Neuronal stem cell (in vitro differentiated cells): Measurements from ENCODE around the gene TMBIM4.

Experiments
- DNase-seq: peaks from one replicate; pipeline ENCODE4 v3.0.0-alpha.2; 2013; ENCODE audit warnings: low spot score
- H2AFZ ChIP-seq: one replicate; pipeline ENCODE4 v1.6.1; 2013; ENCODE audit warnings: mild to moderate bottlenecking, low read length, inconsistent platforms
- H2AK5ac ChIP-seq: 2 replicates; pipeline ENCODE4 v1.6.1; 2013; ENCODE audit warnings: low read depth, mild to moderate bottlenecking, inconsistent platforms, low read length, moderate library complexity, mixed read lengths
- H2BK120ac ChIP-seq: 2 replicates; pipeline ENCODE4 v1.6.1; 2013; ENCODE audit warnings: low read depth, mild to moderate bottlenecking, inconsistent platforms, low read length, moderate library complexity, mixed read lengths
- H2BK12ac ChIP-seq: one replicate; pipeline ENCODE4 v1.6.1; 2013; ENCODE audit warnings: low read length, inconsistent platforms
- H2BK15ac ChIP-seq: 2 replicates; pipeline ENCODE4 v1.6.1; 2013; ENCODE audit warnings: mild to moderate bottlenecking, low read length, inconsistent platforms, mixed read lengths
- H2BK5ac ChIP-seq: one replicate; pipeline ENCODE4 v1.6.1; 2013; ENCODE audit warnings: inconsistent platforms, mild to moderate bottlenecking, low read length, moderate library complexity
- H3K14ac ChIP-seq: one replicate; pipeline ENCODE4 v1.6.1; 2013; ENCODE audit warnings: low read length, inconsistent platforms
- H3K18ac ChIP-seq: 2 replicates; pipeline ENCODE4 v1.6.1; 2013; ENCODE audit warnings: low read length, inconsistent platforms
- H3K23ac ChIP-seq: 2 replicates; pipeline ENCODE4 v1.6.1; 2013; ENCODE audit warnings: low read depth, mild to moderate bottlenecking, mixed read lengths, low read length, inconsistent platforms; ENCODE audit not compliant: poor library complexity
- H3K27ac ChIP-seq: replicated peaks from 3 replicates; pipeline ENCODE4 v1.5.1; 2013; ENCODE audit warnings: low read length, inconsistent platforms
- H3K27me3 ChIP-seq, 3 experiments: 2 replicates each; pipeline ENCODE4 v1.6.1; 2013; ENCODE audit warnings: low read length in 3 of 3, mild to moderate bottlenecking in 2 of 3, inconsistent platforms in 1 of 3, low read depth in 1 of 3, mixed read lengths in 1 of 3, moderate library complexity in 1 of 3; ENCODE audit not compliant: control insufficient read depth in 3 of 3, insufficient read depth in 3 of 3
- H3K36me3 ChIP-seq, 2 donors: replicated peaks in 1 of 2; 2 replicates each; pipeline ENCODE4 v1.6.1; 2013; ENCODE audit warnings: low read length in 2 of 2; ENCODE audit not compliant: control insufficient read depth in 2 of 2, insufficient read depth in 2 of 2
- H3K4ac ChIP-seq: 2 replicates; pipeline ENCODE4 v1.6.1; 2013; ENCODE audit warnings: inconsistent platforms, mild to moderate bottlenecking, low read length, moderate library complexity
- H3K4me1 ChIP-seq, 2 donors: 1 replicate in 1 of 2; 2 replicates in 1 of 2; pipeline ENCODE4 v1.6.1; 2013; ENCODE audit warnings: low read length in 2 of 2, low read depth in 1 of 2; ENCODE audit not compliant: control insufficient read depth in 2 of 2, insufficient read depth in 1 of 2
- H3K4me2 ChIP-seq: one replicate; pipeline ENCODE4 v1.6.1; 2013; ENCODE audit warnings: mild to moderate bottlenecking, low read length, inconsistent platforms; ENCODE audit not compliant: insufficient read depth, poor library complexity, severe bottlenecking
- H3K4me3 ChIP-seq, 2 donors: 2 replicates each; pipeline ENCODE4 v1.5.1; 2013; ENCODE audit warnings: low read length in 2 of 2, mild to moderate bottlenecking in 2 of 2, inconsistent platforms in 1 of 2, moderate library complexity in 1 of 2
- H3K79me1 ChIP-seq: one replicate; pipeline ENCODE4 v1.6.1; 2013; ENCODE audit warnings: low read depth, mild to moderate bottlenecking, inconsistent platforms, low read length, moderate library complexity
- H3K9ac ChIP-seq: one replicate; pipeline ENCODE4 v1.6.1; 2013; ENCODE audit warnings: mild to moderate bottlenecking, low read depth, low read length, inconsistent platforms; ENCODE audit not compliant: poor library complexity
- H3K9me3 ChIP-seq, 2 donors: replicated peaks in 1 of 2; 2 replicates each; pipeline versions ENCODE3 to v1.6.1; 2013; ENCODE audit warnings: low read length in 2 of 2, mild to moderate bottlenecking in 2 of 2, inconsistent platforms in 1 of 2, low read depth in 1 of 2, mixed read lengths in 1 of 2, moderate library complexity in 1 of 2; ENCODE audit not compliant: control insufficient read depth in 2 of 2, insufficient read depth in 1 of 2
- H4K8ac ChIP-seq: one replicate; pipeline ENCODE4 v1.6.1; 2013; ENCODE audit warnings: low read depth, mild to moderate bottlenecking, inconsistent platforms, low read length, moderate library complexity
- H4K91ac ChIP-seq: one replicate; pipeline ENCODE4 v1.6.1; 2013; ENCODE audit warnings: low read length, low read depth, mild to moderate bottlenecking, inconsistent platforms; ENCODE audit not compliant: poor library complexity
- WGBS, 2 donors: extraction: QIAGEN DNeasy Blood & Tissue Kit; methylation state at CpG; one replicate each; pipeline ENCODE4 v1.1.7; 2013; ENCODE audit warnings: missing lambda C conversion rate in 2 of 2, mixed read lengths in 1 of 2; ENCODE audit not compliant: insufficient read length in 2 of 2, insufficient replicate concordance in 1 of 2; ENCODE audit errors: extremely low coverage in 2 of 2; 5-methylcytosine and 5-hydroxymethylcytosine counted together

The TMBIM4 gene

GRCh38 chr12:66210840-66211239 is 41.0 kb upstream of the TMBIM4 start:
- Histone ChIP-seq H4K91ac (no peak overlapping the region), H2BK15ac (no peak overlapping the region), H2BK5ac (no peak overlapping the region), H2AFZ (no peak overlapping the region), H3K18ac (no peak overlapping the region), H3K27ac (no peak overlapping the region), H3K4ac (no peak overlapping the region), H3K27me3 (no peaks in the 10 kb centered on the region), H3K14ac (no peak overlapping the region), H3K9me3 (no peaks in the 10 kb centered on the region), H3K4me1 (no peaks in the 10 kb centered on the region), H3K23ac (no peak overlapping the region), H2BK120ac (no peak overlapping the region), H3K4me2 (no peak overlapping the region), H2BK12ac (no peak overlapping the region), H3K79me1 (no peaks in the 10 kb centered on the region), H4K8ac (no peak overlapping the region), H3K36me3 (no peaks in the 10 kb centered on the region), H2AK5ac (no peak overlapping the region), H3K9ac (no peak overlapping the region), H3K4me3 (no peak overlapping the region)
- no peak for DNase-seq

- H4K8ac ChIP-seq = no peak overlapping the region
- H3K4me1 ChIP-seq = no peaks in the 10 kb centered on the region
- H3K27ac ChIP-seq = no peak overlapping the region
- no peak overlapping the region for H3K18ac ChIP-seq
- no peak overlapping the region for H2BK120ac ChIP-seq
- no peak overlapping the region for H3K4ac ChIP-seq
- H2BK15ac ChIP-seq = no peak overlapping the region
- H2AFZ ChIP-seq = no peak overlapping the region
- H3K36me3 ChIP-seq = no peaks in the 10 kb centered on the region
- H4K91ac ChIP-seq = no peak overlapping the region
- H3K4me3 ChIP-seq = no peak overlapping the region
- H2AK5ac ChIP-seq = no peak overlapping the region
- H3K14ac ChIP-seq = no peak overlapping the region
- H3K4me2 ChIP-seq = no peak overlapping the region
- H3K9me3 ChIP-seq = no peaks in the 10 kb centered on the region
- peaks cover 0 to 10% (median 0%) of the 10 kb centered on the region in 3 experiments for H3K27me3 ChIP-seq
- H2BK5ac ChIP-seq = no peak overlapping the region
- no peaks in the 10 kb centered on the region for H3K79me1 ChIP-seq
- no peak overlapping the region for H2BK12ac ChIP-seq
- no peak overlapping the region for H3K9ac ChIP-seq
- H3K23ac ChIP-seq = no peak overlapping the region
- no peak for DNase-seq
- WGBS, 2 donors = no CpG with 5 or more reads among the region's 1 CpG
Measured at GRCh38 chr12:66206141-66206540, 36.3 kb upstream of the TMBIM4 start.

GRCh38 chr12:66203820-66204219 is 34.0 kb upstream of the TMBIM4 start:
- Histone ChIP-seq H3K36me3 (no peaks in the 10 kb centered on the region), H3K27ac (no peak overlapping the region), H2BK5ac (no peak overlapping the region), H2AK5ac (no peak overlapping the region), H3K4ac (no peak overlapping the region), H2BK12ac (no peak overlapping the region), H3K27me3 (peaks cover 0 to 10% (median 0%) of the 10 kb centered on the region in 3 experiments), H4K8ac (no peak overlapping the region), H2BK120ac (no peak overlapping the region), H3K4me1 (no peaks in the 10 kb centered on the region), H3K14ac (no peak overlapping the region), H3K23ac (no peak overlapping the region), H3K4me2 (no peak overlapping the region), H2BK15ac (no peak overlapping the region), H3K9me3 (no peaks in the 10 kb centered on the region), H3K9ac (no peak overlapping the region), H4K91ac (no peak overlapping the region), H3K79me1 (no peaks in the 10 kb centered on the region), H2AFZ (no peak overlapping the region), H3K18ac (no peak overlapping the region), H3K4me3 (no peak overlapping the region)
- DNase-seq = no peak
- no CpG with 5 or more reads among the region's 4 CpGs for WGBS, 2 donors

GRCh38 chr12:66199831-66200509 is 30.2 kb upstream of the TMBIM4 start:
- Histone ChIP-seq H4K8ac (no peak overlapping the region), H3K9ac (no peak overlapping the region), H3K18ac (no peak overlapping the region), H3K9me3 (no peaks in the 10 kb centered on the region), H2BK5ac (no peak overlapping the region), H4K91ac (no peak overlapping the region), H2BK12ac (no peak overlapping the region), H3K27me3 (peaks cover 0 to 20% (median 0%) of the 10 kb centered on the region in 3 experiments), H3K4ac (no peak overlapping the region), H3K4me3 (no peak overlapping the region), H2BK120ac (no peak overlapping the region), H3K27ac (no peak overlapping the region), H2AK5ac (no peak overlapping the region), H3K36me3 (no peaks in the 10 kb centered on the region), H3K79me1 (no peaks in the 10 kb centered on the region), H3K23ac (no peak overlapping the region), H2AFZ (no peak overlapping the region), H3K4me1 (no peaks in the 10 kb centered on the region), H3K4me2 (no peak overlapping the region), H2BK15ac (no peak overlapping the region), H3K14ac (no peak overlapping the region)
- no peak for DNase-seq
